Activated T-cell treated with anti-CD3 and anti-CD28 coated beads for 48 hours (primary cell): ENCODE measurements around the gene CLPX.
"Not testable (repeated sequence)": the region's sequence is repeated elsewhere in the genome, so short reads cannot be mapped to it uniquely, and the experiment has no call there.

Source experiments
- DNase-seq: peaks from one replicate; pipeline ENCODE4 v3.0.0-alpha.2; 2020; ENCODE audit warnings: low read depth

CLPX gene

DNA sequence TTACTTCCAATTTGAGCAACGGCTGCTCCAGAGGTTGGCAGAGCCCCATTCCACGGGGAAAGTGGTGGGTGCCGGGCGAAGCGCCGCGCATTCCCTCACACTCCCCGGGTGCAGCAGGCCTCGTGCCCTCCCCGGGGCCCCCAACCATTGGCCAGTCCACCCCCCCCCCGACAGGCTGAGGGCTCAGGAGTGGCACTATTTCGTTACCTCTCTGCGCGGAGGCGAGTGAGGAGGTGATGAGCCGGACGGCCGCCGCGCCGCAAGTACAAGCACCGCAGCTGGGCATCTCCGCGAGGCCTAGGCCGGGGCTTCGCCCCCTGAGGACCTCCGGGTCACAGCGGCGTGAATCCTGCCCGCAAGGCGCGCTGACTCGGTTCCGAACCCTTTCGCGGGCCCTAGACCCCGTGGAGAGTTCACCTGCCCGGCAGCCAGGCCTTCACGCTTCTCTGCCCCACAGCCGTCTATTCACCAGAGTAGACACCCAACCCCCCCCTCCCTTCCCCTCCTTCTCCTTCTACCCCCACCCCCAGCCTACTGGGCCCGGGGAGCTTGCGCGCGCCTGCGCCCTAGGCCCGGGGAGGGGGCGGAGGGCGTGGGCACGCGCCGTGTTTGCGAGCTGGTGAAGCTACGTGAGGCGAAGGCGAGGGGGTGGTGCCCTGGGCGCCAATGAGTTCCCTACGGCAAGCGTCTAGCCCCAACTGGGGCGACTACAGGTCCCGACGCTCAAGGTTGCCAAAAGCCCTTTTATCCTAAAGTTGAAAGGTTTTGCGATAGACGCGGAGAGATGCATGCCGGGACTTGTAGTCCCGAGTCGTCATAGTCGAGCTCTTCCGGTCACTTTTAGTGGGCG lies at the start of gene CLPX:
TSS of gene CLPX (minus strand) at position 475 of the 850 bp plus-strand sequence. CDS start at position 286, 189 bp downstream.
- DNase-seq = peak; percentile 84

DNA sequence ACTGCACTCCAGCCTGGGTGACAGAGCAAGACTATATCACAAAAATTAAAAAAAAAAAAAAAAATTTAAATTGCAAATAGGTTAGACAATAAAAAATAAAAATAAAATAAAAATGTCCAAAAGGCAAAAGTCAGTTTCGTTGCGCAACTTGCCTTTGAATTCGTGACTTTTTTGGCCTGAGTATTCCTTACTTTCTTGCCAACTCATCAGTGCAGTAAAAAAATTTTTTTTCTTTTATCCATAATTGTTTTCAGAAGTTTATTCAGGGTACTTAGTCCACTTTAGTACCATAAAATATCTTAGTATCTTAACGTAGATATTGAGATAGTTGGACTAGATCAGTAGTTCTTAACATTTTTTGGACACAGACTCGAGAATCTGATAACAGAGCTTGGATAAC lies 48.6 kb upstream of the CLPX start:
- no peak for DNase-seq

DNA sequence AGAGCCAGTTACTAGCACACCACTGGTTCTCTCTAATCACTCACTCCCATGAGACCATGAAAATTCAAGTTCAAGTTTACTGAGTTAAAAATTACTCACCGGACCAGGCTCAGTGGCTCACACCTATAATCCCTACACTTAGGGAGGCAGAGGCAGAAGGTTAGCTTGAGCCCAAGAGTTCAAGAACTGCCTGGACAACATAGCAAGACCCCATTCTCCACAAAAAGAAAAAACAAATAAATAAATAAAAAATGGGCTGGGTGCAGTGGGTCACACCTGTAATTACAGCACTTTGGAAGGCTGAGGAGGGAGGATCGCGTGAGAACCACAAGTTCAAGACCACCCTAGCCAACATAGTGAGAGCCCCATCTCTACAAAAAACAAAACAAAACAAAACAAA lies 47.4 kb upstream of the CLPX start:
- no peak for DNase-seq

DNA sequence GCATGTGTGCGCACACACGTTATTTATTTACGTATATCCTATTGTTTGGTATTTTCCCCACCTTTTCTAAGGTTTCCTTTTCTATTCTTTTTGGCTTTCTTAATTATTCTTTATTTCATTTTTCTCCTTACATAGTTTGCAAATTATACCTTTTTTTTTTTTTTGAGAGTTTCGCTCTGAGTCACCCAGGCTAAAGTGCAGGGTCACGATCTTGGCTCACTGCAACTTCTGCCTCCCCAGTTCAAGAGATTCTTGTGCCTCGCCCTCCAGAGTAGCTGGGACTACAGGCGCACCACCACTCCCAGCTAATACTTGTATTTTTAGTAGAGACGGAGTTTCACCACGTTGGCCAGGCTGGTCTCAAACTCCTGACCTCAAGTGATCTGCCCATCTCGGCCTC lies 46.2 kb upstream of the CLPX start:
- no peak for DNase-seq

DNA sequence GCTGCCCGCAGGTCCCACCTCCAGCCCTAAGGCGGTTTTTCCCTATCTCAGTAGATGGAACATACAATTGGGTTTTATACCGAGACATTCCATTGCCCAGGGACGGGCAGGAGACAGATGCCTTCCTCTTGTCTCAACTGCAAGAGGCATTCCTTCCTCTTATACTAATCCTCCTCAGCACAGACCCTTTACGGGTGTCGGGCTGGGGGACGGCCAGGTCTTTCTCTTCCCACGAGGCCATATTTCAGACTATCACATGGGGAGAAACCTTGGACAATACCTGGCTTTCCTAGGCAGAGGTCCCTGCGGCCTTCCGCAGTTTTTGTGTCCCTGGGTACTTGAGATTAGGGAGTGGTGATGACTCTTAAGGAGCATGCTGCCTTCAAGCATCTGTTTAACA lies 41.8 kb upstream of the CLPX start:
- DNase-seq = not testable (repeated sequence)

DNA sequence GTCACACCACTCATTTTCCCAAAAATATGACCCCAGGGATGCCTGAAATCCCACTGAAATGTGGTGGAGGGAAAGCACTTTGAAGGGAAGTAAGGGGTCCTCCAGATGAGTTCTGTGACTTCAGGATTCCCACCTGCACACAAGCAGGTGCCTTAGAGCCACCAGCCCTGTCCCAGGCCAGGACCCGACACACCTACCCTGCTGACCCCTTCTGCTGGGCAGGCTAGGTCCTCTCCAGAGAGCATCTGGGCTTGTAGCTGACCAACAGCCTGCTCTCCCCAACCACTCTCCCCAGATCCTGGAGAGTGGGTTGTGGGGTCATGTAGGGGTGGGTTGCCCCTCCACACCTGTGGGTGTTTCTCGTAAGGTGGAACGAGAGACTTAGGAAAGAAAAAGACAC lies 41.1 kb upstream of the CLPX start:
- no peak for DNase-seq

DNA sequence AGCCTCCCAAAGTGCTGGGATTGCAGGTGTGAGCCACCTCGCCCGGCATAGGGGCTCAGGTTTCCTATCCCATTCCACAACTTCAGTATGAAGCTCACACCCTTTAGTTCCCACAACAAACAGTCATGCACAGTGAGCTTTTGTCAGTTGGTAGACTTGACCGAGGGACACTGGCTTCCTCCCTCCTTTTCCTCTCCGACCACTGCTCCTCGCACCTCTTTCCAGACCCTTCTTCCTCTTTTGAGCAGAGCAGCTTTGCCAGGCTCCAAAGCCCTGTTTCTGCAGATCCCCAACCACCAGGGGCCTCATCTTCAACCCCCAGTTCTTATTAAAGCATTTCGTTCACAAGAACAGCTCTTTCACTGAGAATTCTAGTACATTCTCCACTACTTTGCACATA lies 38.9 kb upstream of the CLPX start:
- no peak for DNase-seq

DNA sequence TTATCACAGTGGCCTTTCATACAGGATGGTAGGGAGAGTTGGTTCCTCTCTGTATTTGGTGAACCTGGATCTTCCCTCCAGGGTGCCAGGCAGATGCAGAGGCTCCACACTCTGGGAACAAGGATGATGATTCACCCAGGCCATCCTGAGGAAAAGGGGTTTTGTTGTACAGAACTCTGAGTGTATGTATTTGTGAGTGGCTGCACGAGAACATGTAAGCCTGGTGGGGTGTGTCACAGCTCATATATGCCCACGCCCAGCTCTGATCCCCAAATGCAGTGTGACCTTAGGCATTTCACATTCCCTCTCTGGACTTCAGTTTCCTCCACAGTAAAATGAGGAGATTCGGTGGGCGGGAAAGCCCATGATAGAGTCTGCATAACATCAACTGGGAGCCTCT lies 37.7 kb upstream of the CLPX start:
- no peak for DNase-seq

DNA sequence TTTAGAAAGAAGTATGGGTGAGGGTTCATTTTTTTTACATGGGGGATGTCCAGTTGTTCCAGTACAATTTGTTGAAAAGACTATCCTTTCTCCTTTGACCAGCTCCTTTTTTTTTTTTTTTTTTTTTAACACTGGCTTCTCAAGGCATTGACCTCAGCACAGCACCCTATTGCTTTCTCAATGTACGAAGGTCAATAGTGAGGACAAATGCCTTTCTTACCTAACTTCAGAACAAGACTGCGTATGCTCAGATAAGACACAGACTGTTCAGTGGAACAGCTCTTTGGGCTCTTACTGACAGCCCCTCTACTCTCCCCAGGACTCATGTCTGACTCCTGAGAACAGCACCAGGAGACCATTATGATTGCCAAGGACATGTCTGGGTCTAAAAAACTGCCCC lies 36.6 kb upstream of the CLPX start:
- no peak for DNase-seq

DNA sequence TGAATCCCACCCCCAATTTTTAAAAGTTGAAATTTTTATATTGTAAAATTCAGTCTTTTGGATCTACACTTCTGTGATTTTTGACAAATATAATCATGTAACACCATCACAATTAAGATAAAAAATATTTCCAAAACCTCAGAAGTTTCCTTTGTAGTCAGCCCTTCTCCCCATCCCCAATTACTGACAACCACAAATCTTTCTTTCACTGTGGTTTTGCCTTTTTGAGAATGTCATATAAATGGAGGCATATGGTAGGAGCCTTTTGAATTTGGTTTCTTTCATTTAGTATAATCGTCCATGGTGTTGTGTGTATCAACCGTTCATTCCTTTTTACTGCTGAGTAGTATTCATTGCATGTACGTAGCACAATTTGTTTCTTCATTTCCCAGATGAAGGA lies 34.0 kb upstream of the CLPX start:
- DNase-seq = no peak

DNA sequence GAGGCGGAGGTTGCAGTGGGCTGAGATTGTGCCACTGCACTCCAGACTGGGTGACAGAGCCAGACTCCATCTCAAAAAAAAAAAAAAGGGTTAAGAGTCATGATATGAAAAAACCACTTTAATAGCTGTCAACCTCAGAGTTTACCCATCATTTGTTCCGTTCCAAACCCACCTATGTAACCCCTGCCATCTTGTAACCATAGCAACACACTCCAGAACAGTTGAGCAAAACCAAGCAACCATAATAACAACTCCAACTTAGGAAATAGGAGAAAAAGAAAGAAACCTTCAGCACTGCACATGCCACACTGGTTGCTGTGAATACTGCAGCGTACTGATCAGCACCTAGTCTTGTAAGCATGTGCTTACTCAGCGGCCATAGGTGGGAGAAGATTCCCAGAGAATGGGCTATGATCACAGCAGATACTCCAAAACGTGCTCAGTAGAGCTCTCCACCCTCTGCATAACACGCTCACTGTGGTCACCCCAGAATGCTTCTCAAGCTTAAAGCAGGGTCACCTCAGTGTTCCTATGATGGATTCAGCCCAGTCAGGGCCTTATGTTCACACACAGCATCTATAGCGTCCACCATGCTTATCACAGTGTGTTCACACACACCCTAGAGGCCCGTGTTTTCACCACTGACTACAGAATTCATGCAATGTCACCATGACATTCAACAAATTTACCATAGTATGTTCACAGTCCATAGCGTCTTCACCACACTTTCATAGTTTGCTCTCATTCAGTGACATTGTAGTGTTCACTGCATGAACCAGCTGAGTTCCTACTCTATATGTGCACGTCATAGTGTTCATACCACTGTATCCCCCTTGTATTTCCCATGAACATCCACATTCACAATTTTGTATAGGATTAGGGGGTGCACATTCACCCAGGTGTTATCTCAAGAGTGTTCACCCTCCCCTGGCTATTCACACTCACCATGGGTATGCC lies 32.7 kb upstream of the CLPX start:
- no peak for DNase-seq

DNA sequence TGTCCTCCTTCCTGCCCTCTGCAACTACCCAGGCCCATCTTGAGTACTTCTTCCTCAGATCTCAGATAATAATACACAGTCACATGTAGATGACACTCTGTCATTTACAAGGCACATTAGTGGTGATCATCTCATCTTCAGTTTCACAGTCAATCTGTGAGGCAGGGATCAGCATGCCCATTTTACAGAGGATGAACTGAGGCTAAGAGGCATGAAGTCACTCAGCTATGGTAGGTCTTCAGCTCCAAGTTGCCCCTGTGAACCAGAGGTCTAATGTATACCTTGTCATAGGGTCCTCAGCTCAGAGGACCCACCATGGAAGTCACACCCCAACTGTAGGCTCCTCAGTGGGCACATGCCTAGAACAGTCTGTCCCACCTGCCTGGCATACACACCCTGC lies 30.4 kb upstream of the CLPX start:
- no peak for DNase-seq

DNA sequence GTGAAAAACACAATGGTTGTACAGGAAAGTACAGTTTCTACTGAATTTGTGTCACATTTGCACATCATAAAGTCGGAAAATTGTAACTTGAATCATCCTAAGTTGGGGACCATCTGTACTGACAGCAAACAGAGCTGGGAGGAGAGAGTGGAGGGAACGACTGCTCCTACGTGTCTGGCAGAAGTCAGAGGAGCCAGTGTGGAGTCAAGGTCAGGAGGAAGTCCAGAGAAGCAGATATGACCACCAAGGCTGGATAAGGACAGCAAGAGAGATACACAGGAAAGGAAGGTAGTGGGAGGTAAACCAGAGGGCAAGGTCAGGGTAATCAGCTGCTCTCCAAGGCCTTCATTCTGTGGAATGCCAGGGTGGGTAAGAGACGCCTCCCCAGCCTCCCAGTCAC lies 28.9 kb upstream of the CLPX start:
- no peak for DNase-seq

DNA sequence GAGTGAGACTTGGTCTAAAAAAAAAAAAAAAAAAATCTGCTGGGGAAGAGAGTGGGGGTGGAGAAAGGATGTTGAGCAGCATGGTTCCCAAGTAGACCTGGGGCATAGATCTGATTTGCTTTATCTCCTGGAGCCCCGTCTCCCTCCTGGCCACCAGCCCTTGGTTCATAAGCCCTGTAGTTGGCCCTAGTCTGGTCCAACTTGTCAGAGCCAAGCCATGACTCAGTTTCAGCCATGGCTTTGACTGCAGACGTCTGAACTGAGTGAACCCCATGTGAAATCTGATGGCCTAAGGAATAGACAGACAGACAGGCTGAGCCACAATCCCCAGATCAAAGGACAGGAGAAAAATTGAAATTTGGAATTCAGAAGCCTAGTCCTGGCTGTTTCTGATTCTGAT lies 28.1 kb upstream of the CLPX start:
- no peak for DNase-seq

DNA sequence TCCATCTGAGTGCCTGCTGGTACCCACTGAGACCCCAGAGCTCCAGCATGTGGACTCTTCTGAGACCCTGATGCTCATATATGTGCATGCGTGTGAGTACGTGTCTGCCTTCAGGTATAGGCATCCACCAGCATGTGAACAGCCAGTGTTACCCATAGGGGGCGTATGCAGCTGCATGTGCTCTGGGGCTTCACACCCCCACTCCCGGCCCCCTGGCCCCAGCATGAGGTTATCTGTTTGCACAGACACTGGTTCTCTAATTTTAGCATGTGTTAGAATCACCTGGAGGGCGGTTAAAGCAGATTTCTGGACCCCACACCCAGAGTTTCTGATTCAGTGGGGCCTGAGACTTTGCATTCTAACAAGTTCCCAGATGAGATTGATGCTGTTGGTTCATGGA lies 27.0 kb upstream of the CLPX start:
- peak; percentile 46 for DNase-seq

DNA sequence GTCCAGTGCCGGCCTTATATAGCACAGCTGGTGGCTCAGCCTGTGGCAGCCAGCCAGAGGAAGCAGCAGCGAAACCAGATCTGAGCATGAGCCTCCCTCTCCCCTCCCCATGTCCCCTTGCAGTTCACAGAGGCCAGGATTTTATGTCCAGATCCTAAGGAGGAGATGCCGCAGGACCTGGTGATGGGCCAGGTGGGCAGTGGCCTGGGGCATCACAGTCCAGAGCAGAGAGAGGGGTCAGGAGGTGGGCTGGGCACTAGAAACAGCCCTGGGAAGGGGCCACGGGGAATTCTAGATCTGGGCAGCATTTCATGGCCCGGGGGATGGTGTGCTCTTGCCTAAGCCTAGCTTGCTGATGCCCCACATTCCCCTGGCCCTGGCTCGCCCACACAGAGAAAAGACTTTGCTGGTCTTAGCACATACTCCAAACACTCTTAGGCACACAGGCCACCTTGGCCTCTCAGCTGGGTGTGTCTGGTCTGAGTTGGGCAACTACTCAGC lies 26.4 kb upstream of the CLPX start:
- no peak for DNase-seq

DNA sequence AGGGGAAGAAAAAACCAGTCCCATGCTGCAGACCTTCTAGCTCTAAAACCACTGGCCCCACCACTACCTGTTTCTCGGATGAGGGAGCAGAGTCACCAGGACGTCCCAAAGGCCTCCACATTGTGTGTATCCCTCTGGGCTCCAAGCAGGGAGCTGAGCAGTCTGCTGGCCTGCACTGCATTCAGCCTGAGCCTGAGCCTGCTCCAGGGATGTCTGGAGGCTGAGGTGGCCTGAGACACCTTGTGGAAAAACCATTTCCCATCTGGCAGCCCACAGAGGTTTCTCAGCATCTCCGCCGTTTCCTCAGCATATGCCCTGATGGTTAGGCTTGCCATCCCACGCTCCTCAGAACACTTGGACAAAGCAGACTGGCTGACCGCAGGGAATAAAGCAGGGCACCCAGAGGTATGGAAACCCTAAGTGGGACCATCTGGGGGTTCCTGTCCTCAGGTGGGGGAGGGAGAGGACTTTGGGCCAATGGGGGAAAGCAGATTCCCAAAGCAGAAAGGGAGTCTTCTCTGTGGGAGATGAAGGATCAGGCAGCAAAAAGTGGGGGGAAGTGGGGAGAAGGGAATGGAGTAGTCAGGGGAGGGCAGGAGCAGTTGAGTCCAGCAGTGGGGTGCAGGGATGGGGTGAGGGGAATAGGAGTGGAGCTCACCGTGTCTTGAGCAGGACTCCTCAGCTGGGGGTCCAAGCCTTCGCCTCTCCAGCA lies 25.8 kb upstream of the CLPX start, which contains the start of gene CILP:
TSS of gene CILP (minus strand) at position 704 of the 712 bp plus-strand sequence. CDS start 1,718 bp downstream, outside the sequence.
- DNase-seq = no peak

DNA sequence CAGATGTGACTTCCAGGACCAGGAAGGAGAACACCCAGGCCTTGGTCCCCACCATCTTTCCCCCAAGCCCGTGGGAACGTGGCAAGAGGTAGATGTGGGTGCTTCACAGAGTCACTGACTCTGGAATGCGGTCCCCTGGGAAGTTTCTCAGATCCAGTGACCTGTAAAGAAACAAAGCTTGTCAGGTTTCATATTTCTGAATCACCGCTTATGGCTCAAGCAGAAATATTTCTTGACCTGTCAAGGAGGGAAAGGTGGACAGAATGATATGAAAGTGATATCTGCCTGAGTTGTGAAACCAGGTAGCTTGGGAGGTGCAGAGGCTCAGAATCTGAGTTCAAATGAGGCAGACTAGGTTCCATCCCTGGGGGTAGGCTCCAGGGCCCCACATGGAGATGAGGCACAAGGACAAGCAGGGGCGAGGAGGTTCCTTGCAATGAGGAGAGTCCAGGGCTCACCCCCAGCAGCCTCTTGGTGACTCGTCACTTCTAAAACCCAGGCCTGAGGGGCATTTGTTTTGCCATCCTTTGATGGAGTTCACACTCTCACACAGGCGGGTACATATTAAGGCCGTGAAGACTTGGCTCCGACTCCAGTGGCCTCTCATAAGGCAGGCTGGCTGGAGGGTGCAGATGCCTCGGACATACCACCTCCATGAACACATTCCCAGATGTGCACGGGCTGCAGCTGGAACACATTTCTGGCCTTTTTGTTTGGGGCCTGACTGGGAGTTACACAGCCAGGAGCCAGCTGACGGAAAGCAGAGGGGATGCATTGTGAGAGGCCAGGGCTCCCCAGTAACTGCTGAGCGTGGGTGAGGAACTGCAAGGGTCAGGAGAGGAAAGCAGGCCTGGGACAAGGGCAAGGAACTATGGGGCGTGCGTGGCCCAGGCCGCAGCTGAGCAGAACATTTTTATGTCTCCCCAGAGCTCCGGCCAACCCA lies 24.8 kb upstream of the CLPX start:
- no peak for DNase-seq

DNA sequence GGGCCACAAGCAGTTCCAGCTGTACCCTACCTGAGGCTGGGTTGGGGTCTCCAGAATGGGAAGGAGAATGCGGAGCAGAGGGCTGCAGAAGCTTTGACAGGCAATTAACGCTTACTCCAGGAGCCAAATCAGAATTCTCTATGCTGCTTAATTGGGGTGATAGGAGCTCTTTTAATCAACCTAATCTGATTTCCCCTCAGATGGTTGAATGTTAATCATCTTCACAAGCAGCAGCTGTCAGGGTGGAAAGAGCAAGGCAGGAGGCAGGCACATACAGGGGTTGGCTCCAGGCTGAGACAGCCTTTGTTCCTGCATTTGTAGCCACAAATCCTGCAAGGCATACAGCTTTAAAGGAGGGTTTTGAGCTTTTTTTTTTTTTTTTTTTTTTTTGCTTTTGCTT lies 23.5 kb upstream of the CLPX start:
- DNase-seq = no peak

DNA sequence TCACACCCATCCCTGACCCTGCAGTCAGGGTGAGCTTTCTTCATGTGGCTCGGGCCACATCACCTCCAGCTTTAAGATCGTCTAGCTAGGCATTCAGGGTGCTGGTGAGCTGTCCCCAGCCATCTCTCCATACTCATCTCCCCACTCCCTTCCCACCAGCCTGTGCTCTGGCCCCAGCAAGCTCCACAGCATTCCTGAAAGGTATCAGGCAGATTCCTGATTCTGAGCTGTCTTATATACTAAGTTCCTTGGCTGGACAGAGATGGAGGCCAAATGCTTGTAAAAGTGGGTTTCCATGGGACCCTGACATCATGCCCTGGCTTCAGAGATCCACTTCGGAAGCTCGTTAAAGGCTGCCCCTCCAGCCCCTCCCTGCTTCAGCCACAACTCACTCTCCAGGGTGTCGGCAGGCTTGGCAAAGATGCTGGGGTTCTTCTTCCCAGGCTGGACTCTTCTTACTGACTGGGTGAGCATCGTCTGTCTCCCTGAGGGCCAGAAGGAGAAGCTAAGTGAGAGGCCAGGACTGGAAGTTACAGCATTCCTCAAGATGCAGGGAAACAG lies 22.2 kb upstream of the CLPX start:
- no peak for DNase-seq

DNA sequence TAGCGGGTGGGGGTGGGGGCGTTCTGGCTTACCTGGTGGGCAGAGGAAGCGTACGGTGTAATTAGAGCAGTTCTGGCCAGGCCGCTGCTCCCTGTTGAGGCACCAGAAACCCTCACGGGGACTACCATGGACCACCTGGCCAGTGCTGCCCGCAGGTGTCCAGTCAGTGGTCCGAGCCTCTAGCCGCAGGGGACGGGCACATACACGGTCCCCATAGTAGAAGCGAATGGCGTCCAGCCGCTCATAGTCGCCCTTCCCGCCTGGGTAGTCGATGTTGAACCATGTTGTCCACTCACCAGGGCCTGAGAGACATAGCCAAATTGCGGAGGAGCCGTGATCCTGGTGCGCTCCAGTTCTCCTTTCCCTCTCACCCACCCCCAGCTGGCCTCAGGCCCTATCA lies 21.6 kb upstream of the CLPX start:
- no peak for DNase-seq
